Measurements from ENCODE around the gene ADGRV1.
A peak's percentile ranks its signal among the peaks of the same experiment; 100 is the strongest.

ADGRV1 gene

DNA sequence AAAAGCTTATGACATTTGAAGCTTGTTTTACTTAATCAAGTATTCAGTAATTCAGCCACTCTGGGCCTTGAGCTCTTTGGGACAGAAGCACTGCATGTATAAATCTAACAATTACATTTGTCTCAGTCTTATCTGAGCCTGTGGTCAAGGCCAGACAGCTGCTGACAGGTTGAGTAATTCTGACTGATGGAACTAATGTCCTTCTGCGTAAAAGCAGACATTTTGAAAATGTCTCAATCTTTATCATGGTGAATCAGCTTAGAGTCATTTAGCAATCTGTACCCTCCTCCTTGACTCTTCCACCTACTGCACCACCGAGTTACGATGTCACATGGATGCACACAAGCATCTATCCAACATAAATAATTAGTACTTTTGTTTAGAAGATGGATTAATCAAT lies 424.6 kb downstream of the ADGRV1 start (continued):
- TF ChIP-seq, protein P1, sequence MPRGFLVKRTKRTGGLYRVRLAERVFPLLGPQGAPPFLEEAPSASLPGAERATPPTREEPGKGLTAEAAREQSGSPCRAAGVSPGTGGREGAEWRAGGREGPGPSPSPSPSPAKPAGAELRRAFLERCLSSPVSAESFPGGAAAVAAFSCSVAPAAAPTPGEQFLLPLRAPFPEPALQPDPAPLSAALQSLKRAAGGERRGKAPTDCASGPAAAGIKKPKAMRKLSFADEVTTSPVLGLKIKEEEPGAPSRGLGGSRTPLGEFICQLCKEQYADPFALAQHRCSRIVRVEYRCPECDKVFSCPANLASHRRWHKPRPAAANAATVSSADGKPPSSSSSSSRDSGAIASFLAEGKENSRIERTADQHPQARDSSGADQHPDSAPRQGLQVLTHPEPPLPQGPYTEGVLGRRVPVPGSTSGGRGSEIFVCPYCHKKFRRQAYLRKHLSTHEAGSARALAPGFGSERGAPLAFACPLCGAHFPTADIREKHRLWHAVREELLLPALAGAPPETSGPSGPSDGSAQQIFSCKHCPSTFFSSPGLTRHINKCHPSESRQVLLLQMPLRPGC (tag by site-specific recombination; IDR thresholded peaks at IDR 0.05): peak; percentile 87
- TF ChIP-seq ZNF624 (tag by site-specific recombination; IDR thresholded peaks at IDR 0.05) (no peak), ZNF19 (tag by site-specific recombination; IDR thresholded peaks at IDR 0.05; ENCODE audit: low read depth) (no peak), MEIS1 (CRISPR knock-in tag; IDR thresholded peaks at IDR 0.05; ENCODE audit: borderline replicate concordance) (0 out of 2 replicates have a peak, but pooled peaks have one; percentile 43), ZNF221 (tag by site-specific recombination; IDR thresholded peaks at IDR 0.05; ENCODE audit: borderline replicate concordance) (no peak), ZSCAN30 (tag by site-specific recombination; IDR thresholded peaks at IDR 0.05) (peak; percentile 83; the same call in 1 of the 2 replicates), ZNF311 (tag by site-specific recombination; IDR thresholded peaks at IDR 0.05; ENCODE audit: borderline replicate concordance) (no peak), OVOL3 (tag by site-specific recombination; IDR thresholded peaks at IDR 0.05) (peak; percentile 67; the same call in 1 of the 2 replicates), ZNF791 (tag by site-specific recombination; IDR thresholded peaks at IDR 0.05) (no peak), ZNF223 (tag by site-specific recombination; IDR thresholded peaks at IDR 0.05) (no peak), ZNF37A (tag by site-specific recombination; IDR thresholded peaks at IDR 0.05) (no peak), ZNF169 (tag by site-specific recombination; IDR thresholded peaks at IDR 0.05) (no peak), ZNF510 (tag by site-specific recombination; IDR thresholded peaks at IDR 0.05; ENCODE audit: insufficient replicate concordance) (no peak), ZNF621 (tag by site-specific recombination; IDR thresholded peaks at IDR 0.05) (no peak), ZNF175 (tag by site-specific recombination; IDR thresholded peaks at IDR 0.05) (no peak), ZNF558 (tag by site-specific recombination; IDR thresholded peaks at IDR 0.05) (no peak), ZNF433 (tag by site-specific recombination; IDR thresholded peaks at IDR 0.05; ENCODE audit: low read depth) (no peak), SP2 (tag by site-specific recombination; IDR thresholded peaks at IDR 0.05) (no peak)
- TF ChIP-seq, protein P2, sequence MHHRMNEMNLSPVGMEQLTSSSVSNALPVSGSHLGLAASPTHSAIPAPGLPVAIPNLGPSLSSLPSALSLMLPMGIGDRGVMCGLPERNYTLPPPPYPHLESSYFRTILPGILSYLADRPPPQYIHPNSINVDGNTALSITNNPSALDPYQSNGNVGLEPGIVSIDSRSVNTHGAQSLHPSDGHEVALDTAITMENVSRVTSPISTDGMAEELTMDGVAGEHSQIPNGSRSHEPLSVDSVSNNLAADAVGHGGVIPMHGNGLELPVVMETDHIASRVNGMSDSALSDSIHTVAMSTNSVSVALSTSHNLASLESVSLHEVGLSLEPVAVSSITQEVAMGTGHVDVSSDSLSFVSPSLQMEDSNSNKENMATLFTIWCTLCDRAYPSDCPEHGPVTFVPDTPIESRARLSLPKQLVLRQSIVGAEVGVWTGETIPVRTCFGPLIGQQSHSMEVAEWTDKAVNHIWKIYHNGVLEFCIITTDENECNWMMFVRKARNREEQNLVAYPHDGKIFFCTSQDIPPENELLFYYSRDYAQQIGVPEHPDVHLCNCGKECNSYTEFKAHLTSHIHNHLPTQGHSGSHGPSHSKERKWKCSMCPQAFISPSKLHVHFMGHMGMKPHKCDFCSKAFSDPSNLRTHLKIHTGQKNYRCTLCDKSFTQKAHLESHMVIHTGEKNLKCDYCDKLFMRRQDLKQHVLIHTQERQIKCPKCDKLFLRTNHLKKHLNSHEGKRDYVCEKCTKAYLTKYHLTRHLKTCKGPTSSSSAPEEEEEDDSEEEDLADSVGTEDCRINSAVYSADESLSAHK (tag by site-specific recombination; IDR thresholded peaks at IDR 0.05): peak; percentile 71
- TF ChIP-seq, protein P3, sequence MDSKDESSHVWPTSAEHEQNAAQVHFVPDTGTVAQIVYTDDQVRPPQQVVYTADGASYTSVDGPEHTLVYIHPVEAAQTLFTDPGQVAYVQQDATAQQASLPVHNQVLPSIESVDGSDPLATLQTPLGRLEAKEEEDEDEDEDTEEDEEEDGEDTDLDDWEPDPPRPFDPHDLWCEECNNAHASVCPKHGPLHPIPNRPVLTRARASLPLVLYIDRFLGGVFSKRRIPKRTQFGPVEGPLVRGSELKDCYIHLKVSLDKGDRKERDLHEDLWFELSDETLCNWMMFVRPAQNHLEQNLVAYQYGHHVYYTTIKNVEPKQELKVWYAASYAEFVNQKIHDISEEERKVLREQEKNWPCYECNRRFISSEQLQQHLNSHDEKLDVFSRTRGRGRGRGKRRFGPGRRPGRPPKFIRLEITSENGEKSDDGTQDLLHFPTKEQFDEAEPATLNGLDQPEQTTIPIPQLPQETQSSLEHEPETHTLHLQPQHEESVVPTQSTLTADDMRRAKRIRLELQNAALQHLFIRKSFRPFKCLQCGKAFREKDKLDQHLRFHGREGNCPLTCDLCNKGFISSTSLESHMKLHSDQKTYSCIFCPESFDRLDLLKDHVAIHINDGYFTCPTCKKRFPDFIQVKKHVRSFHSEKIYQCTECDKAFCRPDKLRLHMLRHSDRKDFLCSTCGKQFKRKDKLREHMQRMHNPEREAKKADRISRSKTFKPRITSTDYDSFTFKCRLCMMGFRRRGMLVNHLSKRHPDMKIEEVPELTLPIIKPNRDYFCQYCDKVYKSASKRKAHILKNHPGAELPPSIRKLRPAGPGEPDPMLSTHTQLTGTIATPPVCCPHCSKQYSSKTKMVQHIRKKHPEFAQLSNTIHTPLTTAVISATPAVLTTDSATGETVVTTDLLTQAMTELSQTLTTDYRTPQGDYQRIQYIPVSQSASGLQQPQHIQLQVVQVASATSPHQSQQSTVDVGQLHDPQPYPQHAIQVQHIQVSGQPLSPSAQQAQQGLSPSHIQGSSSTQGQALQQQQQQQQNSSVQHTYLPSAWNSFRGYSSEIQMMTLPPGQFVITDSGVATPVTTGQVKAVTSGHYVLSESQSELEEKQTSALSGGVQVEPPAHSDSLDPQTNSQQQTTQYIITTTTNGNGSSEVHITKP (tag by site-specific recombination; IDR thresholded peaks at IDR 0.05): 0 out of 2 replicates have a peak, but pooled peaks have one; percentile 21

- Histone ChIP-seq H3K4me3 (ENCODE audit: low read depth, low read length) (no peak overlapping the region), H3K4me1 (ENCODE audit: control insufficient read depth, insufficient read depth, low read length) (peaks cover 10% of the 10 kb centered on the region), H3K36me3 (ENCODE audit: control insufficient read depth in 2 of 2, insufficient read depth in 1 of 2, low read length in 2 of 2) (peaks cover 0 to 3% of the 10 kb centered on the region in 2 experiments; a peak in 2 of 3 replicates), H3K9me3 (ENCODE audit: control insufficient read depth, insufficient read depth, low read depth, low read length) (no peaks in the 10 kb centered on the region), H3K27ac (ENCODE audit: extremely low read depth, low read depth, low read length) (no peak overlapping the region)
- TF ChIP-seq ZIC2 (tag by site-specific recombination; IDR thresholded peaks at IDR 0.05): no peak
- TF ChIP-seq ZNF585B (tag by site-specific recombination; IDR thresholded peaks at IDR 0.05): no peak
- no peak for TF ChIP-seq ZNF624 (tag by site-specific recombination; IDR thresholded peaks at IDR 0.05)
- TF ChIP-seq ZNF121 (tag by site-specific recombination; IDR thresholded peaks at IDR 0.05): no peak
- no peak for TF ChIP-seq ZNF670 (tag by site-specific recombination; IDR thresholded peaks at IDR 0.05; ENCODE audit: low read depth)
- no peak for TF ChIP-seq ZNF19 (tag by site-specific recombination; IDR thresholded peaks at IDR 0.05; ENCODE audit: low read depth)
- peak; percentile 87 for TF ChIP-seq ZNF664 (tag by site-specific recombination; IDR thresholded peaks at IDR 0.05)
- no peak for TF ChIP-seq ZNF311 (tag by site-specific recombination; IDR thresholded peaks at IDR 0.05; ENCODE audit: borderline replicate concordance)
- ChIA-PET CTCF (no interaction called here), POLR2A (interaction anchor here (1.0 to 1.5 kb wide), 3 partner anchors 15 to 397 kb away, joined by 3 to 7 read pairs (median 5); no protein-coding TSS in a partner anchor)
These were observed 425.1 kb downstream of the ADGRV1 start for GRCh38 chr5:90983711-90984124.
